Naive B cell (primary cell): Measurements from ENCODE around the gene SEZ6. TPM values are rescaled to one million over a fixed set of nuclear protein-coding genes. Genes with fewer than 3 reads are reported as not detected.

Source experiments
- ATAC-seq, 2 donors: fragments of 150-1000 bp; cut with Tn5 transposase; 2 replicates each; pipeline ENCODE4 v1.10.0; 2021; ENCODE audit warnings: low read depth in 2 of 2, mild to moderate bottlenecking in 2 of 2, moderate library complexity in 2 of 2
- DNase-seq: peaks from one replicate; pipeline ENCODE4 v3.0.0; 2022
- H3K27ac Mint-ChIP-seq, 6 donors: one replicate each; pipeline ENCODE4 v1.8.0; 2020 to 2022; ENCODE audit warnings: mild to moderate bottlenecking in 6 of 6, mixed read lengths in 6 of 6, moderate library complexity in 5 of 6, inconsistent platforms in 2 of 6
- H3K27me3 Mint-ChIP-seq, 3 donors: one replicate each; pipeline ENCODE4 v1.8.0; 2021 to 2022; ENCODE audit warnings: mixed read lengths in 3 of 3, mild to moderate bottlenecking in 1 of 3
- H3K36me3 Mint-ChIP-seq, 2 donors: one replicate each; pipeline ENCODE4 v1.8.0; 2020 to 2022; ENCODE audit warnings: mixed read lengths in 2 of 2, inconsistent platforms in 1 of 2, mild to moderate bottlenecking in 1 of 2
- H3K4me1 Mint-ChIP-seq, 3 donors: one replicate each; pipeline ENCODE4 v1.8.0; 2020 to 2022; ENCODE audit warnings: mixed read lengths in 3 of 3, inconsistent platforms in 1 of 3, mild to moderate bottlenecking in 1 of 3, moderate library complexity in 1 of 3
- H3K4me3 Mint-ChIP-seq, 8 donors: one replicate each; pipeline ENCODE4 v1.8.0; 2020 to 2022; ENCODE audit warnings: mild to moderate bottlenecking in 8 of 8, mixed read lengths in 8 of 8, moderate library complexity in 8 of 8, inconsistent platforms in 2 of 8
- H3K9me3 Mint-ChIP-seq, 7 donors: one replicate each; pipeline ENCODE4 v1.8.0; 2020 to 2022; ENCODE audit warnings: mixed read lengths in 7 of 7, mild to moderate bottlenecking in 5 of 7, inconsistent platforms in 2 of 7, moderate library complexity in 1 of 7
- polyA plus RNA-seq, 6 donors: library from polyadenylated mRNA; unstranded; fragments of 300-500 nt; fragmentation: Illumina TruSeq; gene quantifications; one replicate each; pipeline ENCODE4 v1.2.3, GENCODE V29; 2021; ENCODE audit warnings: low read depth in 6 of 6

Gene SEZ6
- polyA plus RNA-seq, 6 donors from 2014 or later = 0.41 to 3.6 (median 1.7) TPM

- H3K4me3 Mint-ChIP-seq = peak overlapping the region in 7 of 8 donors; percentile 95 to 99 (median 97)
- DNase-seq = peak; percentile 47
- peak overlapping the region; percentile 53 to 95 (median 86) for H3K27ac Mint-ChIP-seq
- H3K9me3 Mint-ChIP-seq = no peaks in the 10 kb centered on the region
- H3K4me1 Mint-ChIP-seq = peaks cover 16 to 40% (median 29%) of the 10 kb centered on the region in 3 donors
- H3K36me3 Mint-ChIP-seq = no peaks in the 10 kb centered on the region
- no peaks in the 10 kb centered on the region for H3K27me3 Mint-ChIP-seq
- ATAC-seq = no peak
Measured at GRCh38 chr17:28950017-28950751, 55.6 kb downstream of the SEZ6 start.

GRCh38 chr17:28949185-28950016 is 56.4 kb downstream of the SEZ6 start:
- peak overlapping the region; percentile 87 to 96 (median 95) for H3K27ac Mint-ChIP-seq
- ATAC-seq (peak; percentile 17 to 19), DNase-seq (peak; percentile 84)
- no peaks in the 10 kb centered on the region for H3K27me3 Mint-ChIP-seq
- H3K4me3 Mint-ChIP-seq = peak overlapping the region in 7 of 8 donors; percentile 95 to 99 (median 97)
- H3K36me3 Mint-ChIP-seq = no peaks in the 10 kb centered on the region
- H3K9me3 Mint-ChIP-seq = no peaks in the 10 kb centered on the region
- peaks cover 19 to 48% (median 36%) of the 10 kb centered on the region in 3 donors for H3K4me1 Mint-ChIP-seq

- no peaks in the 10 kb centered on the region for H3K9me3 Mint-ChIP-seq
- H3K4me1 Mint-ChIP-seq = peaks cover 22 to 53% (median 40%) of the 10 kb centered on the region in 3 donors
- H3K4me3 Mint-ChIP-seq = peak overlapping the region in 7 of 8 donors; percentile 95 to 99 (median 97)
- DNase-seq = no peak
- H3K27me3 Mint-ChIP-seq = no peaks in the 10 kb centered on the region
- no peak for ATAC-seq
- no peaks in the 10 kb centered on the region for H3K36me3 Mint-ChIP-seq
- peak overlapping the region; percentile 87 to 96 (median 95) for H3K27ac Mint-ChIP-seq
Measured at GRCh38 chr17:28948873-28949184, 57.0 kb downstream of the SEZ6 start.

- Mint-ChIP-seq H3K36me3 (no peaks in the 10 kb centered on the region), H3K9me3 (no peaks in the 10 kb centered on the region), H3K27me3 (no peaks in the 10 kb centered on the region), H3K4me3 (peak overlapping the region in 7 of 8 donors; percentile 95 to 99 (median 97)), H3K27ac (peak overlapping the region; percentile 42 to 96 (median 95)), H3K4me1 (peaks cover 22 to 58% (median 43%) of the 10 kb centered on the region in 3 donors)
- DNase-seq = no peak
- no peak for ATAC-seq
Measured at GRCh38 chr17:28948342-28948741, 57.5 kb downstream of the SEZ6 start.

- ATAC-seq (no peak), DNase-seq (no peak)
- H3K4me3 Mint-ChIP-seq = peak overlapping the region in 6 of 8 donors; percentile 95 to 99 (median 98)
- no peaks in the 10 kb centered on the region for H3K9me3 Mint-ChIP-seq
- H3K36me3 Mint-ChIP-seq = no peaks in the 10 kb centered on the region
- H3K27ac Mint-ChIP-seq = peak overlapping the region in 3 of 6 donors; percentile 28 to 95 (median 94)
- H3K4me1 Mint-ChIP-seq = peaks cover 22 to 63% (median 49%) of the 10 kb centered on the region in 3 donors
- no peaks in the 10 kb centered on the region for H3K27me3 Mint-ChIP-seq
Measured at GRCh38 chr17:28947639-28948038, 58.2 kb downstream of the SEZ6 start.

- Mint-ChIP-seq H3K4me1 (peaks cover 29 to 72% (median 58%) of the 10 kb centered on the region in 3 donors), H3K4me3 (peak overlapping the region in 5 of 8 donors; percentile 0 to 76 (median 39)), H3K36me3 (no peaks in the 10 kb centered on the region), H3K27ac (peak overlapping the region in 3 of 6 donors; percentile 39 to 76 (median 51)), H3K27me3 (no peaks in the 10 kb centered on the region), H3K9me3 (no peaks in the 10 kb centered on the region)
- ATAC-seq (no peak), DNase-seq (no peak)
Measured at GRCh38 chr17:28946239-28946638, 59.6 kb downstream of the SEZ6 start.

GRCh38 chr17:28944862-28945741 is 60.7 kb downstream of the SEZ6 start:
- H3K36me3 Mint-ChIP-seq = no peaks in the 10 kb centered on the region
- H3K9me3 Mint-ChIP-seq = no peaks in the 10 kb centered on the region
- H3K27me3 Mint-ChIP-seq = no peaks in the 10 kb centered on the region
- peaks cover 36 to 82% (median 65%) of the 10 kb centered on the region in 3 donors for H3K4me1 Mint-ChIP-seq
- no peak for ATAC-seq
- peak overlapping the region; percentile 26 to 83 (median 42) for H3K27ac Mint-ChIP-seq
- peak overlapping the region; percentile 6 to 76 (median 52) for H3K4me3 Mint-ChIP-seq
- DNase-seq = no peak

- ATAC-seq = no peak
- Mint-ChIP-seq H3K27ac (peak overlapping the region in 1 of 6 donors; percentile 77), H3K36me3 (no peaks in the 10 kb centered on the region), H3K27me3 (no peaks in the 10 kb centered on the region), H3K4me3 (peak overlapping the region in 3 of 8 donors; percentile 9 to 76 (median 46)), H3K9me3 (no peaks in the 10 kb centered on the region), H3K4me1 (peaks cover 41 to 88% (median 72%) of the 10 kb centered on the region in 3 donors)
- no peak for DNase-seq
Measured at GRCh38 chr17:28944343-28944742, 61.5 kb downstream of the SEZ6 start.

GRCh38 chr17:28942925-28943324 is 62.9 kb downstream of the SEZ6 start:
- Mint-ChIP-seq H3K36me3 (no peaks in the 10 kb centered on the region), H3K27me3 (no peaks in the 10 kb centered on the region), H3K4me1 (peaks cover 49 to 85% (median 72%) of the 10 kb centered on the region in 3 donors), H3K27ac (peak overlapping the region in 1 of 6 donors; percentile 26), H3K4me3 (no peak overlapping the region), H3K9me3 (no peaks in the 10 kb centered on the region)
- DNase-seq (no peak), ATAC-seq (no peak)

- ATAC-seq = no peak
- Mint-ChIP-seq H3K9me3 (no peaks in the 10 kb centered on the region), H3K27ac (peak overlapping the region in 2 of 6 donors; percentile 28 to 47), H3K4me1 (peaks cover 50 to 84% (median 76%) of the 10 kb centered on the region in 3 donors), H3K4me3 (no peak overlapping the region), H3K27me3 (no peaks in the 10 kb centered on the region), H3K36me3 (no peaks in the 10 kb centered on the region)
- no peak for DNase-seq
Measured at GRCh38 chr17:28941251-28941650, 64.6 kb downstream of the SEZ6 start.

GRCh38 chr17:28940675-28941074 is 65.2 kb downstream of the SEZ6 start:
- no peaks in the 10 kb centered on the region for H3K36me3 Mint-ChIP-seq
- no peak for ATAC-seq
- H3K4me3 Mint-ChIP-seq = peak overlapping the region in 2 of 8 donors; percentile 21 to 47
- peaks cover 50 to 84% (median 76%) of the 10 kb centered on the region in 3 donors for H3K4me1 Mint-ChIP-seq
- peak overlapping the region in 1 of 6 donors; percentile 33 for H3K27ac Mint-ChIP-seq
- H3K9me3 Mint-ChIP-seq = no peaks in the 10 kb centered on the region
- no peak for DNase-seq
- H3K27me3 Mint-ChIP-seq = no peaks in the 10 kb centered on the region

GRCh38 chr17:28940142-28940541 is 65.7 kb downstream of the SEZ6 start:
- Mint-ChIP-seq H3K27ac (peak overlapping the region in 1 of 6 donors; percentile 26), H3K4me1 (peaks cover 45 to 84% (median 74%) of the 10 kb centered on the region in 3 donors), H3K36me3 (no peaks in the 10 kb centered on the region), H3K27me3 (no peaks in the 10 kb centered on the region), H3K9me3 (no peaks in the 10 kb centered on the region), H3K4me3 (peak overlapping the region in 1 of 8 donors; percentile 20)
- ATAC-seq (no peak), DNase-seq (no peak)

GRCh38 chr17:28938552-28938951 is 67.3 kb downstream of the SEZ6 start:
- Mint-ChIP-seq H3K4me1 (peaks cover 48 to 76% (median 70%) of the 10 kb centered on the region in 3 donors), H3K27ac (peak overlapping the region in 3 of 6 donors; percentile 7 to 47 (median 29))

More at GRCh38 chr17:28938552-28938951, 67.3 kb downstream of the SEZ6 start:
- Mint-ChIP-seq H3K9me3 (no peaks in the 10 kb centered on the region), H3K27me3 (no peaks in the 10 kb centered on the region), H3K4me3 (peak overlapping the region in 1 of 8 donors; percentile 62), H3K36me3 (no peaks in the 10 kb centered on the region)
- DNase-seq (no peak), ATAC-seq (no peak)
